ENCODE data around the gene RASAL1. TPM values are rescaled to one million over a fixed set of nuclear protein-coding genes. Genes with fewer than 3 reads are reported as not detected.

Gene RASAL1
- total RNA-seq, 1 donor from 2014 or later, result not detected

DNA sequence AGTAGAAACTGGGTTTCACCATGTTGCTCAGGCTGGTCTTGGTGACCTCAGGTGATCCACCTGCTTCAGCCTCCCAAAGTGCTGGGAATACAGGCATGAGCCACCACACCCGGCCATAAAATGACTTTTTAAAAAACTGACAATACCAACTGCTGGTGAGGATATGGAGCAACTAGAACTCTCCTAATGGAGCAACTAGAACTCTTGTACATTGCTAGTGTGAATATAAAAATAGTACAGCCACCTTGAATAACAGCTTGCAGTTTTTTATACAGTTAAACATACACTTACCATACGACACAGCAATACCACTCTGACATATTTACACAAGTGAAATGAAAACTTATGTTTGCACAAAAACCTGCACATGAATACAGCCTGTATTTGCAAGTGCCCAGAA is 11.4 kb upstream of the RASAL1 start:
- peaks cover 3% of the 10 kb centered on the region for H3K4me1 Mint-ChIP-seq (ENCODE audit: low read depth, unreplicated experiment)
- TF ChIP-seq, protein P1, sequence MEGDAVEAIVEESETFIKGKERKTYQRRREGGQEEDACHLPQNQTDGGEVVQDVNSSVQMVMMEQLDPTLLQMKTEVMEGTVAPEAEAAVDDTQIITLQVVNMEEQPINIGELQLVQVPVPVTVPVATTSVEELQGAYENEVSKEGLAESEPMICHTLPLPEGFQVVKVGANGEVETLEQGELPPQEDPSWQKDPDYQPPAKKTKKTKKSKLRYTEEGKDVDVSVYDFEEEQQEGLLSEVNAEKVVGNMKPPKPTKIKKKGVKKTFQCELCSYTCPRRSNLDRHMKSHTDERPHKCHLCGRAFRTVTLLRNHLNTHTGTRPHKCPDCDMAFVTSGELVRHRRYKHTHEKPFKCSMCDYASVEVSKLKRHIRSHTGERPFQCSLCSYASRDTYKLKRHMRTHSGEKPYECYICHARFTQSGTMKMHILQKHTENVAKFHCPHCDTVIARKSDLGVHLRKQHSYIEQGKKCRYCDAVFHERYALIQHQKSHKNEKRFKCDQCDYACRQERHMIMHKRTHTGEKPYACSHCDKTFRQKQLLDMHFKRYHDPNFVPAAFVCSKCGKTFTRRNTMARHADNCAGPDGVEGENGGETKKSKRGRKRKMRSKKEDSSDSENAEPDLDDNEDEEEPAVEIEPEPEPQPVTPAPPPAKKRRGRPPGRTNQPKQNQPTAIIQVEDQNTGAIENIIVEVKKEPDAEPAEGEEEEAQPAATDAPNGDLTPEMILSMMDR (IDR thresholded peaks at IDR 0.05; ENCODE audit: partially characterized antibody, unreplicated experiment), result no peak
- no peak overlapping the region for H3K4me3 Mint-ChIP-seq (ENCODE audit: unreplicated experiment)
- no peak for DNase-seq
- peaks cover 5% of the 10 kb centered on the region for H3K27me3 Mint-ChIP-seq (ENCODE audit: unreplicated experiment)
- peaks cover 2% of the 10 kb centered on the region for H3K9me3 Mint-ChIP-seq (ENCODE audit: unreplicated experiment)
- no peaks in the 10 kb centered on the region for H3K36me3 Mint-ChIP-seq (ENCODE audit: unreplicated experiment)
- no peak overlapping the region for H3K27ac Mint-ChIP-seq (ENCODE audit: unreplicated experiment)

DNA sequence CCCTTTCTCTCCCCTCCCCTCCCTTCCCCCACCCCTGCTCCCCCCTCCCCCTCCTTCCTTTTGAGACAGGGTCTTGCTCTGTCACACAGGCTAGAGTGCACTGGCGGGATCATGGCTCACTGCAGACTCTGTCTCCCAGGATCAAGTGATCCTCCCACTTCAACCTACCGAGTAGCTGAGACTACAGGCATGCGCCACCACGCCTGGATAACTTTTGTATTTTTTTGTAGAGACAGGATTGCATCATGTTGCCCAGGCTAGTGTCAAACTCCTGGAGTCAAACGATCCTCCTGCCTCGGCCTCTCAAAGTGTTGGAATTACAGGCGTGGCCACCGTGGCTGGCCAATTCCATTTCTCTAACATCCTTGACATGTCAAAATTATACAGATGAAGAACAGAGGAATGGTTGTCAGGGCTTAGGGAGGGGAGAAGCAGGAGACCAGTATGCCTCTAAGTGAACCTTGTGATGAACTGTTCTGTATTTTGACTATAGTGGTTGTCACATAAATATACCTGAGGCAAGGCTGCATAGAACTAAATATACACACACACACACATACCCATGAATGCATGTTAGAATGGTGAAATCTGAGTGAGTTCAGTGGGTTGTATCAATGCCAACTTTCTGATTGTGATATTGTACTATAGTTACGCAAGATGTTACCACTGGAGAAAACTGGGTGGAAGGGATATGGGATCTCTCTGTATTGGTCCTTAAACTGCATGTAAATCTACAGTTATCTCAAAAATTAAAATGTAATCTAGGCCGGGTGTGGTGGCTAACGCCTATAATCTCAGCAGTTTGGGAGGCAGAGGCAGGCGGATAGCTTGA is 10.4 kb upstream of the RASAL1 start:
- Mint-ChIP-seq H3K9me3 (ENCODE audit: unreplicated experiment) (peaks cover 2% of the 10 kb centered on the region), H3K4me1 (ENCODE audit: low read depth, unreplicated experiment) (peaks cover 3% of the 10 kb centered on the region)

DNA sequence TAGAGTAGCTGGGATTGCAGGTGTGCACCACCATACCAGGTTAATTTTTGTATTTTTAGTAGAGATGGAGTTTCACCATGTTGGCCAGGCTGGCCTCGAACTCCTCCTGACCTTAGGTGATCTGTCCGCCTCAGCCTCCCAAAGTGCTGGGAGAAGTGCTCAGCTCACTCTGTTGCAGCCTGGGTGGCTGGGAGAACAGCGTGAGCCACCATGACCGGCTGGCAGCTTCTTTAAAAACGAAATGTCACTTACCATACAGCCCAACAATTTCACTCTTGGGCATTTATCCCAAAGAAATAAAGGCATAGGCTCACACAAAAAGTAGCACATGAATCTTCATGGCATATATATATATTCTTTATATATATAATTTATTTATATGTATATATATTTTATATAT is 9.2 kb upstream of the RASAL1 start:
- Mint-ChIP-seq H3K36me3 (ENCODE audit: unreplicated experiment) (no peaks in the 10 kb centered on the region), H3K9me3 (ENCODE audit: unreplicated experiment) (no peaks in the 10 kb centered on the region), H3K4me3 (ENCODE audit: unreplicated experiment) (no peak overlapping the region), H3K4me1 (ENCODE audit: low read depth, unreplicated experiment) (peaks cover 1% of the 10 kb centered on the region), H3K27ac (ENCODE audit: unreplicated experiment) (no peak overlapping the region), H3K27me3 (ENCODE audit: unreplicated experiment) (peaks cover 1% of the 10 kb centered on the region)
- TF ChIP-seq, protein P1 (IDR thresholded peaks at IDR 0.05; ENCODE audit: partially characterized antibody, unreplicated experiment), result no peak
- no peak for DNase-seq

More for the DNA sequence above, 10.4 kb upstream of the RASAL1 start:
- TF ChIP-seq, protein P1 (IDR thresholded peaks at IDR 0.05; ENCODE audit: partially characterized antibody, unreplicated experiment), result no peak
- H3K36me3 Mint-ChIP-seq (ENCODE audit: unreplicated experiment), result no peaks in the 10 kb centered on the region
- H3K27ac Mint-ChIP-seq (ENCODE audit: unreplicated experiment), result no peak overlapping the region
- no peak overlapping the region for H3K4me3 Mint-ChIP-seq (ENCODE audit: unreplicated experiment)
- H3K27me3 Mint-ChIP-seq (ENCODE audit: unreplicated experiment), result peaks cover 3% of the 10 kb centered on the region
- DNase-seq, result no peak

DNA sequence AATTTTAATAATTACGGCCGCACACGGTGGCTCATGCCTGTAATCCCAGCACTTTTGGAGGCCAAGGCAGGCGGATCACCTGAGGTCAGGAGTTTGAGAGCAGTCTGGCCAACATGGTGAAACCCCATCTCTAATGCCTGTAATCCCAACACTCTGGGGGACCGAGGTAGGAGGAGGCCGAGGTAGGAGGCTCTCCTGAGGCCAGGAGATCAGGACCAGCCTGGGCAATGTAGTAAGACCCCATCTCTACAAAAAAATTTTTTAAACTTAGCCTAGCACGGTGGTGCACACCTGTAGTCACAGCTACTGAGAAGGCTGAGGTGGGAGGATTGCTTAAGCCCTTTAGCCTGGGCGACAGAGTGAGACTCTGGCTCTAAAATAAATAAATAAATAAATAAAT is 8.4 kb upstream of the RASAL1 start:
- H3K27ac Mint-ChIP-seq (ENCODE audit: unreplicated experiment), result no peak overlapping the region
- H3K36me3 Mint-ChIP-seq (ENCODE audit: unreplicated experiment), result no peaks in the 10 kb centered on the region
- H3K9me3 Mint-ChIP-seq (ENCODE audit: unreplicated experiment), result no peaks in the 10 kb centered on the region
- no peak for DNase-seq
- peaks cover 2% of the 10 kb centered on the region for H3K27me3 Mint-ChIP-seq (ENCODE audit: unreplicated experiment)
- TF ChIP-seq, protein P1 (IDR thresholded peaks at IDR 0.05; ENCODE audit: partially characterized antibody, unreplicated experiment), result no peak
- no peaks in the 10 kb centered on the region for H3K4me1 Mint-ChIP-seq (ENCODE audit: low read depth, unreplicated experiment)
- no peak overlapping the region for H3K4me3 Mint-ChIP-seq (ENCODE audit: unreplicated experiment)

DNA sequence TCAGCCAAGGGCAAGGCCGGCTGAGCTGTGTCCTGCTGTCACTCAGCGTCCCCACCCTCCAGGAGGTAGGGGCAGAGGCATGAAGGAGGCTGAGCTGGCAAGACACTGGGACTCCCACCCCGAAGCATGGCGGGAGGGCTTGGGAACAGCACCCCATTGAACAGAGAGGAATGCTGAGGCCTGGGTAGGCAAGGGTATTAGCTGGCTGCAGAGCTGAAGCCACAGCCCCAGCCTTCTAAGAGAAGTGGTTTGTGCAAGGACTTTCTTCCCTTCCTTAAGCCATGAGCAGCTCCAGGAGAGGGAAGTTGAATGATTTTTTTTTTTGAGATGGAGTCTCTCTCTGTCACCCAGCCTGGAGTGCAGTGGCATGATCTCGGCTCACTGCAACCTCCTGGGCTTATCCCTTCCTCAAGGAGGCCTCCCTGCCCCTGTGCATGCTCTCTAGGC is 7.3 kb upstream of the RASAL1 start:
- no peak for DNase-seq
- TF ChIP-seq, protein P1 (IDR thresholded peaks at IDR 0.05; ENCODE audit: partially characterized antibody, unreplicated experiment), result no peak

More for the DNA sequence above, 7.3 kb upstream of the RASAL1 start:
- no peak overlapping the region for H3K4me3 Mint-ChIP-seq (ENCODE audit: unreplicated experiment)
- H3K9me3 Mint-ChIP-seq (ENCODE audit: unreplicated experiment), result no peaks in the 10 kb centered on the region
- H3K36me3 Mint-ChIP-seq (ENCODE audit: unreplicated experiment), result no peaks in the 10 kb centered on the region
- H3K27ac Mint-ChIP-seq (ENCODE audit: unreplicated experiment), result no peak overlapping the region
- H3K27me3 Mint-ChIP-seq (ENCODE audit: unreplicated experiment), result peaks cover 2% of the 10 kb centered on the region
- H3K4me1 Mint-ChIP-seq (ENCODE audit: low read depth, unreplicated experiment), result no peaks in the 10 kb centered on the region
